GM19452 (cell line): ENCODE measurements around the gene TSPAN13.

Source experiments
- ATAC-seq: cut with Tn5 transposase; IDR thresholded peaks from one replicate; pipeline ENCODE4 v1.9.1; 2021; ENCODE audit not compliant: unreplicated experiment

The TSPAN13 gene

DNA sequence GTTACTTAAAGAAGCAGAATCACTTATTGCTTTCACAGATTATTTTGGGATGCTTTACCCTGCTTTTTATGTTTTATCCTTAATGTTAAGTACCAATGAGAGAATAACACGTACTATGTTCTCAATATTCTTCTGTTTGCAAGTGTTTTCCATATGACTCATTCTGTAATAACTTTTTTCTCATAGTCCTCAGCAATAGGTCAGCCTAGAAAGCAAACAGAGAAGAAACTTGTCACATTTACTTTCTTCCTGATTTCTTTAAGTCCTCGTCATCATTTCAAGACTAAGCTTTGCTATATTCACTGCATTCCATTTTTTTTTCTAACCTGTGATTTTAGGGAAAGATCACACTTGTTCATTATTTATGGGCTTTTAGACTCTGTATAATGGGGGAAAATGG lies 58.0 kb downstream of the TSPAN13 start:
- ATAC-seq: no peak

DNA sequence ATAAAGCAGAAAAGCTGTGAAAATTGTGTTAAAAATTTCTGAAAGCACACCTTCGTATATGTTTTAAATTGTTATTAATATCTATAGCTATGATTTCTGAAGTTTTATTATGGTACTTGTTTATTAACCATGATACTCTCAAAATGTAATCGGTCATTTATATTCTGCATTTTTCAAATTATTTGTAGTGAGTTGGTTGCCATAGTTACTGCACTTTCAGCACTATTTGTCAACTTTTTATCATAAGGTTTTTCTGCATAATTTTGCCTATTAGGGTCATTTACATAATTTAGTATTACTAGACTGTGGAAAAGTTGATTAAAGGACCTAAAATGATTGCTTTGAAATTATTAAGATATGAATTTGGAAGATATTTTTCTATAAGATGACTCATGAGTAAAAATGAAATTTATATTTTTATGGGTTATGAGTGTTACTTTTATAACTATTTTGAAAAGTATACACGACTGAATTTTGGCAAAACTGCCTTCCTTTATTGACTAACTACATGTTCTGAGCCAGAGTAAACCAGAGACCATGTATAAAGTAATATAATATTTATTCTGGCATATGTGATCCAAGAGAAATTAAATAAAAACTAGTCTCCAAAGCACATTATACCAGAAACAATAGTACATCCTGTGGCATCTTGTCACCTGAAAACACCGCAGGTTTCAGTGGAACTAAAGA lies 59.1 kb downstream of the TSPAN13 start:
- ATAC-seq: no peak

- ATAC-seq: no peak
These were observed 59.7 kb downstream of the TSPAN13 start for GRCh38 chr7:16813232-16813616.

GRCh38 chr7:16815001-16815400 lies 61.4 kb downstream of the TSPAN13 start:
- ATAC-seq: no peak

DNA sequence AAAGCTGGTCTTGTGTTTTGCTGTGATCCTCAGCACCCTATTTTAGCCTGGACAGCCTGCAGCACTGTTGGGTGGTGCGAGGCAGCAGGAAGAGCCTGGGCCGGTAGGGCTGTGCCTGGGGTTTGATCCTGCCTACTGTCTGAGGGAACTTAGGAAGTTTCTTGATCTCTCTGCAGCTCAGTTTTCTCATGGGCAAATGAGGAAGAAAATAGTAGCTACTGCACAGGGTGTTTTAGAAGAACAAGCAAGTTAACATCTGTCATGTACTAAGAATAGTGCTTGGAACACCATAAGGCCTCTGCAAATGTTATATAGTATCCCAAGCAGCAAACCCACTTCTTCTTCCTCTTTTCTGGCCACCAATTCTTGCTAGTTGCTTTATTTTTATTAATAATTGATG lies 63.3 kb downstream of the TSPAN13 start:
- no peak for ATAC-seq

GRCh38 chr7:16817536-16817935 lies 64.0 kb downstream of the TSPAN13 start:
- ATAC-seq: no peak

GRCh38 chr7:16818732-16819131 lies 65.2 kb downstream of the TSPAN13 start:
- ATAC-seq: no peak

DNA sequence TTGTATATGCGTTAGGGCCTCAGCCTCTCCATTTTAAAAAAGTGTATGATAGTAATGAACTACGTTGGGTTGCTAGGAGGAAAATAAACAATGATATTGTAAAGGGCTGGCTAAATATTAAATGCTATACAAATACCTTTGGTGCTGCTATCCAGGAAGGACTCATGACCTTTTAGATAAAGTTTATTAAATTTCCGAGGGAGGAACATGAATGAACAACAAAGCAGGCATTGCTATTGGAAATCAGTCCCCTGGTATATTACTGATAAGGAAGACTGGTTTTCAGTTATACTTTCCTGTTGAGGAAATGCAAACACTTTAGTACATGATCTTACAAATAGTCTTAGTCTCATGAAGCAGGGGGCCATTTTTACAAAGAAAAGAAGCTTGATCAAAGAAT lies 68.5 kb downstream of the TSPAN13 start:
- ATAC-seq: no peak

- ATAC-seq: no peak
These were observed 72.5 kb downstream of the TSPAN13 start for GRCh38 chr7:16826060-16826459.

DNA sequence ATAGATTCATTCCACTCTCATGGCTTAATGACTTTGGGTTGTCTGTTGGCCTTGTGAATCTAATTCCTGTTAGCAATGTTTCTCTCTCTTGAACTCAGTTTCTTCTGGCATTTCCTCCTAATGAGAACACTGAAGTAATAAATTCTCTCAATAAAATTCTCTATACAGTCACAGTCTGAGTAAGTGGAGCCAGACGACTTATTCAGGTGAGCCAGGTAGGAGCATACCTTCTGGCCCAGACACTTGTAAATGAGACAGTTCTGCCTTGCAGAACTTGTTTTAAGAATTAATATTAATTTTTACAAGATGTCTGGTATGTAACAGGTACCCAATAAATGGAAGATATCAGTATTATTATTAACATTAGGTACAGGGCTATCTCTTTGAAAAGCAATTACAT lies 79.8 kb downstream of the TSPAN13 start:
- ATAC-seq: no peak
